ENCODE data around the gene DNMT3B. TPM values are rescaled to one million over a fixed set of nuclear protein-coding genes. Genes with fewer than 3 reads are reported as not detected.

Gene DNMT3B
- total RNA-seq, 1 experiment from 2014 or later: 682 TPM

GRCh38 chr20:32773223-32773622, 11.0 kb downstream of the DNMT3B start:
- TF ChIP-seq CREB1 (CRISPR knock-in tag; IDR thresholded peaks at IDR 0.05): no peak
- TF ChIP-seq ATF1 (CRISPR knock-in tag; IDR thresholded peaks at IDR 0.05): no peak
- no peaks in the 10 kb centered on the region for H3K27me3 Mint-ChIP-seq (ENCODE audit: low read depth)
- H3K4me1 Mint-ChIP-seq: peaks cover 96% of the 10 kb centered on the region
- ChIA-PET POLR2A (interaction anchor here (0.6 to 1.2 kb wide), 2 partner anchors 8 to 15 kb away, joined by 3 to 4 read pairs; no protein-coding TSS in a partner anchor), CTCF (interaction anchor here (0.6 to 1.3 kb wide), 7 partner anchors 9 to 100 kb away, joined by 3 to 6 read pairs (median 4); partner anchors contain the start of genes C20orf203 and COMMD7)
- H3K4me3 Mint-ChIP-seq: peak overlapping the region; percentile 42
- no peaks in the 10 kb centered on the region for H3K9me3 Mint-ChIP-seq
- ATAC-seq: no peak
- DNase-seq (ENCODE audit: low spot score): no peak
- H3K27ac Mint-ChIP-seq: peak overlapping the region; percentile 81
- peaks cover 40% of the 10 kb centered on the region for H3K36me3 Mint-ChIP-seq

- no peaks in the 10 kb centered on the region for H3K27me3 Mint-ChIP-seq (ENCODE audit: low read depth)
- TF ChIP-seq CTCF (IDR thresholded peaks at IDR 0.05) (no peak), ZNF232 (CRISPR knock-in tag; IDR thresholded peaks at IDR 0.05) (no peak), SMAD4 (CRISPR knock-in tag; IDR thresholded peaks at IDR 0.05) (no peak), NFYB (CRISPR knock-in tag; conservative IDR thresholded peaks at IDR 0.05; ENCODE audit: low read depth) (no peak), ZNF138 (CRISPR knock-in tag; conservative IDR thresholded peaks at IDR 0.05) (no peak), ZNF532 (CRISPR knock-in tag; IDR thresholded peaks at IDR 0.05; ENCODE audit: borderline replicate concordance) (no peak), ZNF416 (CRISPR knock-in tag; IDR thresholded peaks at IDR 0.05) (no peak), RELA (CRISPR knock-in tag; IDR thresholded peaks at IDR 0.05; ENCODE audit: borderline replicate concordance) (no peak), ZNF425 (CRISPR knock-in tag; conservative IDR thresholded peaks at IDR 0.05) (no peak), OVOL2 (CRISPR knock-in tag; IDR thresholded peaks at IDR 0.05; ENCODE audit: borderline replicate concordance) (no peak)
- ChIA-PET CTCF (interaction anchor here (0.6 to 1.3 kb wide), 8 partner anchors 9 to 100 kb away, joined by 3 to 6 read pairs (median 4); partner anchors contain the start of genes C20orf203 and COMMD7), POLR2A (interaction anchor here (0.6 to 1.2 kb wide), 3 partner anchors 9 to 62 kb away, joined by 3 to 4 read pairs (median 3); no protein-coding TSS in a partner anchor)
- H3K4me1 Mint-ChIP-seq: peaks cover 96% of the 10 kb centered on the region
- peak overlapping the region; percentile 47 for H3K4me3 Mint-ChIP-seq
- peak overlapping the region; percentile 91 for H3K27ac Mint-ChIP-seq
- DNase-seq (ENCODE audit: low spot score): no peak
- no peaks in the 10 kb centered on the region for H3K9me3 Mint-ChIP-seq
- ATAC-seq: no peak
- peaks cover 41% of the 10 kb centered on the region for H3K36me3 Mint-ChIP-seq
Measured at GRCh38 chr20:32773855-32774254, 11.7 kb downstream of the DNMT3B start.

- Mint-ChIP-seq H3K9me3 (no peaks in the 10 kb centered on the region), H3K4me3 (peak overlapping the region; percentile 50), H3K36me3 (peaks cover 36% of the 10 kb centered on the region), H3K4me1 (peaks cover 95% of the 10 kb centered on the region), H3K27me3 (ENCODE audit: low read depth) (no peaks in the 10 kb centered on the region), H3K27ac (peak overlapping the region; percentile 95)
- CTCF ChIA-PET: interaction anchor here (1.0 to 6.2 kb wide), 3 partner anchors 9 to 101 kb away, joined by 3 to 138 read pairs (median 121); partner anchors contain the start of genes C20orf203 and DNMT3B
- ATAC-seq (no peak), DNase-seq (ENCODE audit: low spot score) (no peak)
- TF ChIP-seq ETV6 (CRISPR knock-in tag; IDR thresholded peaks at IDR 0.05) (peak; percentile 19; the same call in 1 of the 2 replicates), HMGA2 (CRISPR knock-in tag; IDR thresholded peaks at IDR 0.05) (no peak)
- POLR2A ChIA-PET: interaction anchor here (1.2 kb wide), 1 partner anchor 9 kb away, joined by 4 read pairs; no protein-coding TSS in a partner anchor
Measured at GRCh38 chr20:32775336-32775991, 13.3 kb downstream of the DNMT3B start.

Data from WTC11 (cell line).